Hematopoietic multipotent progenitor cell treated with erythropoietin and hydrocortisone succinate and interleukin-3 and kit ligand, for 4 days (in vitro differentiated cells): ENCODE measurements around the gene CSNK1G3.

Experiments
- DNase-seq: peaks from one replicate; pipeline ENCODE4 v3.0.0-alpha.2; 2015

Gene CSNK1G3

DNA sequence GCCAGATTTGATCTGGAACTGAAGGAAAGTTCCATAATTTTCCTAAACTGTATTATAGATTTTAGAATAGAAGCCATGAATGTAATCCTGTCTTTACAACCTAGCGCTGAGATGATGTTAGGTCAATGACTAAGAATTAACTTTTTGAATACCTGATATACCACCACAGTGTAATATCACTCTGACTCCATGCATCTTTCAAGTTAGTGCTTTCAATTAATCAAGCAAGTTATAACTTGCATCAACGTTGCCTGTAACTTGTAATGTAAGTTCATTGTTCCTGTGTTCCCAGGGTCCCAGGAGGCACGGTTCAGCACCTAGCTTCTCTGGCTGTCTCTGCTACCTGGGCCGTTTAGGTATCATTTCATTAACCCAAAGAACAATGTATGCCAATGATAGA is 139.3 kb downstream of the CSNK1G3 start:
- no peak for DNase-seq

DNA sequence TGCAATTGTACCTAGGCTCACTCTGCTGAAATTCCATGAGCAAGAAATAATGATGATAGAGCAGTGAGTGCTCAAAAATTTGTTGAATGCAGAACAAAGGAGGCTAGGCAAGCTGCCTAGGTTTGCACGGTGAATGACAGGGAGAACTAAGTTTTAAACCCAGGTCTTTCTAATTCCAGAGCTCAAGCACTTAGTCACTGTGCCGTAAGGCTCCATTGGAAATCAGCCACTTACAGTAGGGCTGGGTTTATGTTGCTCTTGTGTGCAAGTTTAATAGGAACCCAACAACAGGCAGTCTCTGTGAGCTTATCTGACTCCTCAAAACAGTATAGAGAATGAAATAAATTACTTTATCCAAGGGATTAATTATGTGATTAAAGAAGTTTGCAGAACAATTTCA is 147.0 kb downstream of the CSNK1G3 start:
- DNase-seq: no peak

DNA sequence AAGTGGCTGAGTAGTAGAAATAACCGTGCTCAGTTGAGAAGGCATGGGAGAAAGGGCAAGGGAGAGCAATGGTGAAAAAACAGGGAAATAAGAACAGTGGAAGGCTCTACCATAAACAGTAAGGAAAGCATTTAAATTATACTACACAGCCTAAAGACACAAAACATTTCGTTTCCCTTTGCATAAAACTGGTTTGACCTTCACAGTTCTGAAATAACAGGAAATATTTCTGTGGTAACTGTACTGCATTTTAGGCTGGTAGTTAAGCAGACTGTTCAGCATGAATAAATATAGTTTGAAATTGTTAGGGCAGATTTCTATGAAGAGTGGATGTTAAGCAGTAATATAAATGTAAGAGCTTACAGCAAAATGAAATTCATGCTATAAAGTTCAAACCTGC is 147.5 kb downstream of the CSNK1G3 start:
- no peak for DNase-seq

DNA sequence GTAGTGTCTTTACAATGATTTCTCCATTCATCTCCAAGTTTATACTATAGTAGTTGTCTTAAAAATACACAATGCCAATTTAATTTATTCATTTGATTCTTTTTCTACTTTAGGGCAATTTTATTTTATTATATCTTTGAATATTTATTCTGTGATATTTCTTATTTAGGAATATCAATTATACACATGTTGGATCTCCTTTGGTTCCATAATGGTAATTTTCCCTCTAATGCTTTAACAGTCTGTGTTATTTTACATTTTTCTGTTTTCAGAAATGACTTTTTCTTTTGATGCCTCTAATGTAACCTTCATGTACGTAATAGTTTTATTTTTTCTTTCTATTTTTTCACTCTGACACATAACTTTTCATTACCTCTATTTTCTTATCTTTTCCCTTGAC is 153.0 kb downstream of the CSNK1G3 start:
- no peak for DNase-seq

DNA sequence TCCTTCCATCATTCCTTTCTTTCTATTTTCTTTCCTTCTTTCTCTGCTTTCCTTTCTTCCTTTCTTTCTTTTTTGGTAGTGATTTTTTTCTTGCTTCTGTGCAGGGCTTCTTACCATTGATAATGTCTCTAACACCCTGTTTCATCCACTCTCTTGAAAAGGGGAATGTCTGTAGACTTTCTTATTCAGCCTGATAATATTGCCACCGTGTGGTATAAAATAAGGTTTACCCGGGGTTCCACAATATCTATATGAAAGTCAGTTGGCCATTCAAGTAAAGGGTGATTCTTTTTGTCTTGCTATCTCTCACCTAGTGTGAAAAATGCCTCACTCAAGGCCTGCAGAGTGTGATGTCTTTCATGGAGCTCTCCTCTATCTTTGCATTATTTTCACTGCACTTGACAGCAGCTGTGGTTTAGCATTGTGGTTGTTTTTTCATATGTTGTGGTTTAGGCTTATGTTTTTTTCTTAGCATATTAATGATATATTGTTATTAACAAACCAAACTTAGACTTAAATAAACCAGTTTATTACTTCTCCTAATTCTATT is 153.9 kb downstream of the CSNK1G3 start:
- no peak for DNase-seq
